GM12873 (cell line): Measurements from ENCODE around the gene ITGAL.

Source experiments
- TF ChIP-seq, protein P1 (sequence below): IDR thresholded peaks from 2 replicates; pipeline ENCODE4 v1.5.1; 2012; ENCODE audit warnings: low read depth, mild to moderate bottlenecking, moderate library complexity, low read length, control low read depth; ENCODE audit not compliant: insufficient read depth; ENCODE audit errors: missing control alignments

The ITGAL gene

DNA sequence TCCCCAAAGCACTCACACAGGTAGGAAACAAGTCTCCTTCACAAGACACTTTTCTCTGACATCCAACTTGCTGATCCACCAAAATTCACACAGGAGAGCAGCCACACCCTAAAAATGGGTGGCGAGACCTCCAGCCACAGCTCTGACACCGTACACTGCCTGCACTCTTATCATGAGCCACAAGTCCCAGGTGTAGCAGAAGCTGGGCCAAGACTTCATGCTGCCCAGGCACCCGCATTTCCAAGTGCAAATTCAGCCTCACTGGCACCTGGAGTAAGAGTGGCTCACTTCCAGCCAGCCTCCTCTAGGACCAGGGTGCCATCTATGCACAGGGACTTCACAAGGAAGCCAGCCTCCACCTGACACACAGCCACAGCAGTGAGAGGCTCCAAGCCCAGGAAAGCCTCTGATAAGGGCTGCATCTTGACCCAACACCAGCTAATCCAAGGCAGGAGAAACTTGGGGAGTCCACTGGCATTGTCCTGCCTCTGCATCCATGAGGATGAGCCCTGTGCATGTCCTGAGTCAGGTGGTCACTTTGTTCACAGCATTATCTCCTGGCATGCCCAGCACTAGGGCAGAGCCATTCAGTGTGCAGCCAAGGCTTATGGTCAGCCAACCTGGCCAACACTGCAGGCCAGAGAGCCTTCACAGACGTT lies 56.4 kb downstream of the ITGAL start:
- TF ChIP-seq, protein P1, sequence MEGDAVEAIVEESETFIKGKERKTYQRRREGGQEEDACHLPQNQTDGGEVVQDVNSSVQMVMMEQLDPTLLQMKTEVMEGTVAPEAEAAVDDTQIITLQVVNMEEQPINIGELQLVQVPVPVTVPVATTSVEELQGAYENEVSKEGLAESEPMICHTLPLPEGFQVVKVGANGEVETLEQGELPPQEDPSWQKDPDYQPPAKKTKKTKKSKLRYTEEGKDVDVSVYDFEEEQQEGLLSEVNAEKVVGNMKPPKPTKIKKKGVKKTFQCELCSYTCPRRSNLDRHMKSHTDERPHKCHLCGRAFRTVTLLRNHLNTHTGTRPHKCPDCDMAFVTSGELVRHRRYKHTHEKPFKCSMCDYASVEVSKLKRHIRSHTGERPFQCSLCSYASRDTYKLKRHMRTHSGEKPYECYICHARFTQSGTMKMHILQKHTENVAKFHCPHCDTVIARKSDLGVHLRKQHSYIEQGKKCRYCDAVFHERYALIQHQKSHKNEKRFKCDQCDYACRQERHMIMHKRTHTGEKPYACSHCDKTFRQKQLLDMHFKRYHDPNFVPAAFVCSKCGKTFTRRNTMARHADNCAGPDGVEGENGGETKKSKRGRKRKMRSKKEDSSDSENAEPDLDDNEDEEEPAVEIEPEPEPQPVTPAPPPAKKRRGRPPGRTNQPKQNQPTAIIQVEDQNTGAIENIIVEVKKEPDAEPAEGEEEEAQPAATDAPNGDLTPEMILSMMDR = no peak

DNA sequence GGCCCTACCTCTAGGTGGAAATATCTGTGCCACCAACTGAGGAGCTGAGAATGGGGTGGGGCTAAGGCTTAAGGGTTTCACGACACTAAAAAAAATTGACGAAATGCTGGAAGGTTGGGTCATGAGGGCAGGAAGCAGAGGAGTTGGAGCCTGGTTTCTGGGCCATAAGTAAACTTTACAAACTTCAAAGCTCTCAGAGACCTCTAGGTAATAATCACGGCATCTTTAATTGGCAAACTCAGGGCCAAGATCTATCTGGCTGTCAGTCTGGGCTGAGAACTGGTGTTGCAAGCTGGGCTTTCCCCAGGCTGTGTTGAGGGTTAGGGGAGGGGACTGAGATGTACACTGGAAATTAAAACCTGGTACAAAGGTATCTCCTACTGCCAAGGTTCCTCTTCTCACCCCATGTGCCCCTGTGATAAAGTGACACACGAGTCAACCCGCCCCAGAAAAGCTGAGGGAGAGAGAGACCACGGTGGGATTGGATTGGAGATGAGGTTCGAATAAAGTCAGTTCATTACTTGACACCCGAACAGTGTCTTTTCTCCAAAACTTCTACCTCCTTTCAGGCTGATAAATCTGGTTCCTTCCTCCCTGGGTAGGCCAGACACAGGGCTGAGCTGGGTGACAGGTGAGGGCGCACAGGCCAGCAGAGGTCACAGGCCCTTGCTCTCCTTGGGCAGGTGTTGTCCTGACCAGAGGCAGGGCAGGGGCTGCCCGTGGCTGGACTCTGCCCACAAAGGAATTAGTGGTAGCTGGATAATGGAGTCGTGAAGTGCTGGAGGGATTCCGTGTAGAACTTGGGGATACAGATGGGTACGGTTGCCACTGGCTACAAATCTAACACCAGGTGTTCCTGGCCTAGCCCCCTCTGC lies 57.9 kb downstream of the ITGAL start:
- TF ChIP-seq, protein P1 = no peak

DNA sequence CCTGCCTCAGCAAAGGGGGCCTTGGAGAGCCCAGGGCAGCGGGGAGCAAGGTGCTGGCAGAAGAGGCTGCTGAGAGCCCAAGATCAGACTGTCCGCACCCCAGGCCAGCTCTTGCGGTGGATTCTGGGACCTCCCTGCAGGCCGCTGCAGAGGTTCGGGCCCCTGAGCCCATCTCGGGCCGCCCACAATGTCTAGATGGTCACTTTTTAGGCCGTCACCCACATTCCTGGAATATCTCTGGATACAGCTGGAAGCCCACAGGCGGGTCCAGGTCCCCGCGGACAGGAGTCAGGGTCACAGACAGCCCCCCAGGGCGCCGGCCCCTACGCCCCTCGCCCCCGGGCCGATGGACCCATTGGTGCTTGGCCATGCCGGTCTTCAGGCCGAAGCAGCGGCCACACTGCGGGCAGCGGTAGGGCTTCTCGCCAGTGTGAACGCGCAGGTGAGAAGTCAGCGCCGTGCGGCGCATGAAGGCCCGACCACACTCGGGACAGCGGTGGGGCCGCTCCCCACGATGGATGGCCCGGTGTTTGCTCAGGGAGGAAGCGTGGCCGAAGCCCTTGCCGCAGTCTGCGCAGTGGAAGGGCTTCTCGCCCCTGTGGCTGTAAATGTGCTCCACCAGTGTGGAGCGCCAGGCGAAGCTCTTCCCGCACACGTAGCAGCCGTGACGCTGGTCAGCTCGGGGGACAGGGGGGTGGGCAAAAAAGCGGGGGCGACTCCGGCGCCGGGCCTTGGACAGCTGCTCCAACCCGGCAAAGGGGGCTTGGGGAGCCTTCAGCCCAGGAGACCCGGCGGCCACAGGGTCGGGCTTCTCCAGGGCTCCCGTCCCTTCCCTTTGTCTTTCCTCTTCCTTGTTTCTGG lies 60.0 kb downstream of the ITGAL start:
- TF ChIP-seq, protein P1 = no peak

DNA sequence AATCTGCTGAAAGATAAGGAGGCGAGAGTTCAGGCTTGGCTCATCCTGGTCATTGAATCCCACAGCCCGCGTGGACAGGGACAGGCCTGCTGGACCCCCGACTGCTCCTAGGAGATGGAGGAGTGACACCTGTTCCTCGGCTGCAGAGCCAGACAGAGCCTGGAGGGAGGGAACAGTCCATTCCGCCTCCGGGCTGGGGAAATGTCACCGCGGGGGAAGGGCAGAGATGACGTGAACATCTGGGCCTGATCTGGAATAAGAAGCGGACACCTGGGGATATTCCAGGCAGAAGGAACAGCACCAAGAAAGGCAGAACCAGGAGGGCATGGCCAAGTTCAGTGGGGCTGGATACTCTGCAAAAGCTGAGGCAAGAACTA lies 60.6 kb downstream of the ITGAL start:
- TF ChIP-seq, protein P1 = no peak

DNA sequence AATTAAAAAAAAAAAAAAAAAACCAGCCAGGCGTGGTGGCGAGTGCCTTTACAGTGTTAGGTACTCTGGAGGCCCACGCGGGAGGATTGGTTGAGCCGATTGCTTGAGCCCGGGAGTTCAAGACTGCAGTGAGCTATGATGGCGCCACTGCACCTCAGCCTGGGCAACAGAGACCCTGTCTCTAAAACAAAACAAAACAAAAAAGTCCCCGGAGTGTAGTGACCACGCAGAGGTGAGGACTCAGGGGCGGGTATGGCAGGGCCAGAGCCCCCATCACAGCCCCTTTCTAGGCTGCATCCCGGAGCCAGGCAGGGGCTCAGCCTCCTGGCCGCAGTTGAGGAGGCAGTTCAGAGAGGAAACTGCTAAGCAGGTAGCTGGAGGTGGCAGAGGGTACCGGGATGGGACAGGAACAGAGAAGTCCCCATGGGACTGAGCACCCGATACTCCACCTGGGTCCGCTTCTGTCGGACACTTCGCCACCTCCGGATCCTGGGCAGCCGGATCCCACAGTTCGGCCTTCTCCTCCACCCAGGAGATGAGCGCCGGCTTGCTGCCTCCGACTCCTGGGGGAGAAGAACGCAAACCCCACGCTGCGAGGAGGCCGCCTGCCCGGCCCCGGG lies 61.3 kb downstream of the ITGAL start:
- TF ChIP-seq, protein P1 = no peak

DNA sequence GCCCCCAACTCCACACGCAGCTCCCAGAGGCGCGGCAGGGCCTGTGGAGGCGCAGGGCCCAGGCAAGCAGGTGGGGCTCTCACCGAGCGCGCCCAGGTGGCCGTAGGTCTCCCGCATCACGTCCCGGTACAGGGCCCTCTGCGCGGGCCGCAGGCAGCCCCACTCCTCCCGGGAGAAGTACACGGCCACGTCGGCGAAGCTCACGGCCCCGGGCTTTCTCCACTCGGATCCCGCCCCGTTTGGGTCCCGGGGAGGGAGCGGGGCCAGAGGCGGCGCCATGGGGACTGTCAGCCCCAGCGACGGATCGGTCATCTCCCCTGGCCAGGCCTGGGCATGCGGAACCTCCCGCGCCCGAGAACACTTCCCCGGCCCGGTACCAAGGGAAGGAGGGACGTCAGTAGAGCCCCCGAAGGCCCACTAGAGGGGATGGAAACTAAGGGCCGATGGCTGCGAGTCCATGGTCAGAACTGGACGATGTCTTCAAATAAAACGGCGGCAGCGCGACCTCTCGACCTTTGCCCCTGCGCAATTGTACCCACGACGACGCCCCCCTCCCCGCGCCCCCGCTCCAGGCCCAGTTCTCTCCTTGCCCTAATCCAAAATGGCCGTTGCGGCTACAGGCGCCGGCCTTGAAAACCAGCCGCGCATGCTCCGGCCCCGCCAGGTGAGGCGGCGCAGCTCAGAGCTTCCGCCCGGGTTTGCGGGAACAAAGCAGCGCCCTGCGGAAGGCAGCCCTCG lies 62.0 kb downstream of the ITGAL start, which contains the start of gene ZNF747:
Gene ZNF747 (minus strand): TSS at position 491 of the 738 bp plus-strand sequence. CDS start 179 bp downstream, at position 312.
- TF ChIP-seq, protein P1 = peak; percentile 2
